KMS-11 (cell line): ENCODE data around the gene PLEKHH2.

Experiments used
- H2AFZ ChIP-seq: fragments of 200-600 bp; sonication (generic); 2 replicates; pipeline ENCODE4 v1.6.1; 2016; ENCODE audit warnings: antibody characterized with exemption, mixed run types, low read depth
- H3K27ac ChIP-seq: fragments of 200-600 bp; sonication (generic); 2 replicates; pipeline ENCODE4 v1.6.1; 2016; ENCODE audit warnings: mild to moderate bottlenecking, mixed run types
- H3K27me3 ChIP-seq: fragments of 200-600 bp; sonication (generic); 2 replicates; pipeline ENCODE4 v1.6.1; 2017; ENCODE audit warnings: mild to moderate bottlenecking, low read depth, mixed run types, moderate library complexity; ENCODE audit not compliant: insufficient read depth
- H3K36me3 ChIP-seq: fragments of 200-600 bp; sonication (generic); 2 replicates; pipeline ENCODE4 v1.6.1; 2017; ENCODE audit warnings: mild to moderate bottlenecking, mixed run types; ENCODE audit not compliant: insufficient read depth
- H3K4me1 ChIP-seq: fragments of 200-600 bp; sonication (generic); 2 replicates; pipeline ENCODE4 v1.6.1; 2016; ENCODE audit warnings: mild to moderate bottlenecking, low read depth, mixed run types; ENCODE audit not compliant: poor library complexity, severe bottlenecking
- H3K4me2 ChIP-seq: fragments of 200-600 bp; sonication (generic); 2 replicates; pipeline ENCODE4 v1.7.0; 2016; ENCODE audit warnings: mild to moderate bottlenecking, mixed run types
- H3K4me3 ChIP-seq: fragments of 200-600 bp; sonication (generic); IDR thresholded peaks from 2 replicates; pipeline ENCODE4 v1.6.1; 2017; ENCODE audit warnings: low read depth, low read length, mixed read lengths; ENCODE audit not compliant: insufficient read depth
- H3K79me2 ChIP-seq: fragments of 200-600 bp; sonication (generic); 2 replicates; pipeline ENCODE4 v1.6.1; 2016; ENCODE audit warnings: low read depth, mixed run types; ENCODE audit not compliant: insufficient read depth
- H3K9ac ChIP-seq: fragments of 200-600 bp; sonication (generic); 2 replicates; pipeline ENCODE4 v1.6.1; 2016; ENCODE audit warnings: mild to moderate bottlenecking, mixed run types
- H4K20me1 ChIP-seq: fragments of 200-600 bp; sonication (generic); 2 replicates; pipeline ENCODE4 v1.6.1; 2016; ENCODE audit warnings: mild to moderate bottlenecking, mixed run types; ENCODE audit not compliant: insufficient read depth
- TF ChIP-seq, protein P1 (sequence below): fragments of 200-600 bp; sonication (generic); conservative IDR thresholded peaks from 2 replicates; pipeline ENCODE4 v1.6.1; 2017; ENCODE audit warnings: low read depth, mild to moderate bottlenecking, antibody characterized with exemption, low read length, moderate library complexity, mixed read lengths

PLEKHH2 gene

DNA sequence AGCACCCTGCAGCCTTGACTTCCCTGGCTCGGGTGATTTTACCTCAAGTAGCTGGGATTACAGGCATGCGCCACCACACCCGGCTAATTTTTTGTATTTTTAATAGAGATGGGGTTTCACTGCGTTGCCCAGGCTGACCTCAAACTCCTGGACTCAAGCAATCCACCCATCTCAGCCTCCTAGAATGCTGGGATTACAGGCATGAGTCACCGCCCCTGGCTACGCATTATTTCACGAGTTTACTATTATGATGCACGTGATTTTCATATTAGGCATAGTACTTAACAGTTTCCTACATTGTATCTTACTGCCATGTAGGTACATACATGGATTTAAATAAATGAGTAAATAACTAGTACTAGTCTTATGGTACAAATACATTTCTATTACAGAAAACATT, 141.2 kb downstream of the PLEKHH2 start:
- Histone ChIP-seq H3K9ac (no peak overlapping the region), H3K4me3 (no peak overlapping the region), H2AFZ (no peak overlapping the region), H3K27me3 (no peaks in the 10 kb centered on the region), H3K4me1 (peaks cover 13% of the 10 kb centered on the region), H4K20me1 (no peaks in the 10 kb centered on the region), H3K79me2 (no peaks in the 10 kb centered on the region), H3K27ac (no peak overlapping the region), H3K4me2 (no peak overlapping the region), H3K36me3 (no peaks in the 10 kb centered on the region)
- TF ChIP-seq, protein P1, sequence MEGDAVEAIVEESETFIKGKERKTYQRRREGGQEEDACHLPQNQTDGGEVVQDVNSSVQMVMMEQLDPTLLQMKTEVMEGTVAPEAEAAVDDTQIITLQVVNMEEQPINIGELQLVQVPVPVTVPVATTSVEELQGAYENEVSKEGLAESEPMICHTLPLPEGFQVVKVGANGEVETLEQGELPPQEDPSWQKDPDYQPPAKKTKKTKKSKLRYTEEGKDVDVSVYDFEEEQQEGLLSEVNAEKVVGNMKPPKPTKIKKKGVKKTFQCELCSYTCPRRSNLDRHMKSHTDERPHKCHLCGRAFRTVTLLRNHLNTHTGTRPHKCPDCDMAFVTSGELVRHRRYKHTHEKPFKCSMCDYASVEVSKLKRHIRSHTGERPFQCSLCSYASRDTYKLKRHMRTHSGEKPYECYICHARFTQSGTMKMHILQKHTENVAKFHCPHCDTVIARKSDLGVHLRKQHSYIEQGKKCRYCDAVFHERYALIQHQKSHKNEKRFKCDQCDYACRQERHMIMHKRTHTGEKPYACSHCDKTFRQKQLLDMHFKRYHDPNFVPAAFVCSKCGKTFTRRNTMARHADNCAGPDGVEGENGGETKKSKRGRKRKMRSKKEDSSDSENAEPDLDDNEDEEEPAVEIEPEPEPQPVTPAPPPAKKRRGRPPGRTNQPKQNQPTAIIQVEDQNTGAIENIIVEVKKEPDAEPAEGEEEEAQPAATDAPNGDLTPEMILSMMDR = no peak

DNA sequence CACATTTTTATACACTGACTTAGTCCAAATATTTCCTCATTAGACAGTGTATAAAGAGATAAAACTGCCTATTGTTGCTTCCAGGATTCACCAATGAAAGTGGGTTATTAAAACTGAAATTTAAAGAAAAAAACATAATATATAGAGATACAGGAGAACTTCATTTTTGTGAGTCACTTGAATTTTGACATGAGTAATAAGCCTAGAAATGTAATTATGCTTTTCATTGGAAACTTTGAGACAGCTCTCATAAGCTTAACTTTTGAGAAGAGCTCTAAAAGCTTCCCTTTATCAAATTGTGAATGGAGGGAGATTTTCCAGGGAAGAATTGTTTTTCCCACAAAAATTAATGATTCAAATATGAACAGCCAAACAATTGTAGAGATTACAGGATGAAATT, 150.8 kb downstream of the PLEKHH2 start:
- Histone ChIP-seq H3K79me2 (no peaks in the 10 kb centered on the region), H3K36me3 (no peaks in the 10 kb centered on the region), H3K27ac (no peak overlapping the region), H2AFZ (no peak overlapping the region), H3K4me1 (no peaks in the 10 kb centered on the region), H3K9ac (no peak overlapping the region), H3K4me3 (no peak overlapping the region), H4K20me1 (no peaks in the 10 kb centered on the region), H3K27me3 (no peaks in the 10 kb centered on the region), H3K4me2 (no peak overlapping the region)
- TF ChIP-seq, protein P1 = no peak

DNA sequence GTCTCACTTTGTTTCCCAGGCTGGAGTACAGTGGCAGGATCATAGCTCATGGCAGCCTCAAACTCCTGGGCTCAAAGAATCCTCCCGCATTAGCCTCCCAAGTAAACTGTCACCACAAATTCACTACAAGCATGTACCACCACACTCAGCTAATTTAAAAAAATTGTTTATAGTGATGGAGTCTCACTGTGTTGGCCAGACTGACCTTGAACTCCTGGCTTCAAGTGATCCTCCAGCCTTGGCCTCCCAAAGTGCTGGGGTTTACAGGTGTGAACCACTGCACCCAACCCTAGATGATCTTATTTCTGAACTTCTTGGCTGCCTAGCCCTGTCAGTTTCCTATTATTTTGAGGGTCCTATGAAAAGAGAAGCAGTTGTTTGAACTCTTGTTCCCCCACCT, 151.6 kb downstream of the PLEKHH2 start:
- no peak overlapping the region for H3K27ac ChIP-seq
- H3K4me1 ChIP-seq = no peaks in the 10 kb centered on the region
- no peak overlapping the region for H3K9ac ChIP-seq
- no peaks in the 10 kb centered on the region for H3K36me3 ChIP-seq
- H3K4me3 ChIP-seq = no peak overlapping the region
- no peaks in the 10 kb centered on the region for H3K27me3 ChIP-seq
- TF ChIP-seq, protein P1 = no peak
- H2AFZ ChIP-seq = no peak overlapping the region
- no peak overlapping the region for H3K4me2 ChIP-seq
- no peaks in the 10 kb centered on the region for H3K79me2 ChIP-seq
- H4K20me1 ChIP-seq = no peaks in the 10 kb centered on the region

DNA sequence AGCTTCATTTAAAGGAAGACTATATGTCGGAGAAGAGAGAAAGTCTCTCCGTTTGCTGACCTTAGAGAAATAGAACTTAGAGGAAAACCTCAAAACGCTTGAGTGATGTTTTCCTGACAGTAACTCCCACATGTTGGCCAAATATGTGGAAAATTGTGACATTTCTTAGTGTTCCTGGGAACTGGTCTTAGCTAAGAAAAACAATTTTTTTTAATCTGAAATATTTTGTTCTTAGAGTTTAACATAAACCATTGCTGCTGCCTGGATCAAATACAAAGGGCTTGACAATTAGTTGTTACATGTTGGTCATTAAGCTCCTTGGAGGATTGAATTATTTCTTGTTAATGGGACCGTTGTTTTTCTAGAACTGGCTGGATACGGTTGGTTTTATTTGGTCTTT, 153.1 kb downstream of the PLEKHH2 start:
- Histone ChIP-seq H3K27me3 (no peaks in the 10 kb centered on the region), H3K4me1 (no peaks in the 10 kb centered on the region), H3K4me2 (no peak overlapping the region), H4K20me1 (no peaks in the 10 kb centered on the region), H3K36me3 (no peaks in the 10 kb centered on the region), H3K79me2 (no peaks in the 10 kb centered on the region), H3K9ac (no peak overlapping the region), H3K4me3 (no peak overlapping the region), H2AFZ (no peak overlapping the region), H3K27ac (no peak overlapping the region)
- TF ChIP-seq, protein P1 = no peak
